ENCODE data around the gene SSX3.
"Not testable (repeated sequence)": the region's sequence is repeated elsewhere in the genome, so short reads cannot be mapped to it uniquely, and the experiment has no call there.

The SSX3 gene, protein sequence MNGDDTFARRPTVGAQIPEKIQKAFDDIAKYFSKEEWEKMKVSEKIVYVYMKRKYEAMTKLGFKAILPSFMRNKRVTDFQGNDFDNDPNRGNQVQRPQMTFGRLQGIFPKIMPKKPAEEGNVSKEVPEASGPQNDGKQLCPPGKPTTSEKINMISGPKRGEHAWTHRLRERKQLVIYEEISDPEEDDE

DNA sequence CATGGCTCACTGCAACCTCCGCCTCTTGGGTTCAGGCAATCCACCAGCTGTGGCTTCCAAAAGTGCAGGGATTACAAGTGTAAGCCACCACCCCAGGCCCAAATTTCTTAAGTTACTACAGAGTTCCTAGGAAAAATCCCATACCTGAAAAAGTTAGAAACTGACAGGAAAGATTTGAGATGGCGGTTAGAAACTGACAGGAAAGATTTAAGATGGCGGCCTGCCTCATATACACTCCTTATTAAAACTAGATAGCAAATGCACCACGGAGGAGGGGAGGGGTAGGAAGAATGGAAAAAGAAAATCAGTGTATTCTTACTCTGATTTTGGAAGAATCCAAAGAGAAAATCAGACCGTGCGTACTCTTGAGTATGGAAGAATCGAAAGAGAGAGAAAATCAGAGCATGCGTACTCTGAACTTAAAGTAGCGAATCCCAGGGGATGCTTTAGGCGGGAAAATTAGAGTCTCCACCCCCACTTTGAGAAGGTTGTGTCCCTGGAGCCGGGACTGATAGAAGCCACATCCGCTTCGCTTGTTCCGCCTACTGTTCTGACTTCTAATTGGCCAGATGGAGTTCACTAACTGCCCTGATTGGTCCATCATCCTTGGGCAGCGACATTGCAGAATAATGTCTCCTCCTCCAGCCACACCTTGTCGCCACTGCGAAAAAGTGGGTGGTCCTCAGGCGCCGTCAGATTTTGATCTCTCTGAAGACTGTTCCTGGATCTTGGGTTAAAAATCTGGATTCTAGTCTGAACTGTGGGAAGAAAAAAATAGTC lies at the start of gene SSX3:
SSX3 (minus strand) TSS at position 389 of the 780 bp plus-strand sequence. CDS start 1,454 bp downstream, outside the sequence.
- not testable (repeated sequence) for DNase-seq (ENCODE audit: extremely low read depth in 1 of 2, low read depth in 1 of 2)

DNA sequence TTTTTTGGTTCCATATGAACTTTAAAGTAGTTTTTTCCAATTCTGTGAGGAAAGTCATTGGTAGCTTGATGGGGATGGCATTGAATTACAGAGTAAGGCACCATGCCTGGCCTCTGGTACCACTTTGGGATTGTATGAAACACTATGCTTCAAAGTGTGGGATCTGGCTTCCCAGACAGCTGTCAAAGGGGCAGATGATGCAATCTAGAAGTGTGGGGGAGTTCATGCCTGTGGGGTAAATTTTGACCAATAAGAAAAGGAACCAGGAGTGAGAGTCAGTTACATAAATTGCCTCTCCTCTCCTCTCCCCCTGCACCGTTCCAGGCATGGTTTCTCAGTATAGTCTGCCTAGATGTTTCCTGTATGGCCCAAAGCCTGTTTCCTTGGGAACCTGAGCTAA lies 41.3 kb upstream of the SSX3 start:
- not testable (repeated sequence) for DNase-seq (ENCODE audit: extremely low read depth in 1 of 2, low read depth in 1 of 2)

DNA sequence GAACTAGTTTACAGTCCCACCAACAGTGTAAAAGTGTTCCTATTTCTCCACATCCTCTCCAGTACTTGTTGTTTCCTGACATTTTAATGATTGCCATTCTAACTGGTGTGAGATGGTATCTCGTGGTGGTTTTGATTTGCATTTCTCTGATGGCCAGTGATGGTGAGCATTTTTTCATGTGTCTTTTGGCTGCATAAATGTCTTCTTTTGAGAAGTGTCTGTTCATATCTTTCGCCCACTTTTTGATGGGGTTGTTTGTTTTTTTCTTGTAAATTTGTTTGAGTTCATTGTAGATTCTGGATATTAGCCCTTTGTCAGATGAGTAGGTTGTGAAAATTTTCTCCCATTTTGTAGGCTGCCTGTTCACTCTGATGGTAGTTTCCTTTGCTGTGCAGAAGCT lies 40.4 kb upstream of the SSX3 start:
- not testable (repeated sequence) for DNase-seq (ENCODE audit: extremely low read depth in 1 of 2, low read depth in 1 of 2)

DNA sequence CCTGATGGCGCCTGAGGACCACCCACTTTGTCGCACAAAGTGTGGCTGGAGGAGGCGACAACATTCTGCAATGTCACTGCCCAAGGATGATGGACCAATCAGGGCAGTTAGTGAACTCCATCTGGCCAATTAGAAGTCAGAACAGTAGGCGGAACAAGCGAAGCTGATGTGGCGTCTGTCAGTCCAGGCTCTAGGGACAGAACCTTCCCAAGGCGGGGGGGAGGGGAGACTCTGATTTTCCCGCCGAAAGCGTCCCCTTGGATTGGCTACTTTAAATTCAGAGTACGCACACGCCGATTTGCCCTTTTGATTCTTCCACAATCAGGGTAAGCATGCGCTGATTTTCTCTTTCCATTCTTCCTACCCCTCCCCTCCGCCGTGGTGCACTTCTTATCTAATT lies 26.7 kb upstream of the SSX3 start, which contains the start of gene SSX4:
SSX4 (plus strand) TSS at position 301 of the 400 bp plus-strand sequence. CDS start 515 bp downstream, outside the sequence.
- not testable (repeated sequence) for DNase-seq (ENCODE audit: extremely low read depth in 1 of 2, low read depth in 1 of 2)

DNA sequence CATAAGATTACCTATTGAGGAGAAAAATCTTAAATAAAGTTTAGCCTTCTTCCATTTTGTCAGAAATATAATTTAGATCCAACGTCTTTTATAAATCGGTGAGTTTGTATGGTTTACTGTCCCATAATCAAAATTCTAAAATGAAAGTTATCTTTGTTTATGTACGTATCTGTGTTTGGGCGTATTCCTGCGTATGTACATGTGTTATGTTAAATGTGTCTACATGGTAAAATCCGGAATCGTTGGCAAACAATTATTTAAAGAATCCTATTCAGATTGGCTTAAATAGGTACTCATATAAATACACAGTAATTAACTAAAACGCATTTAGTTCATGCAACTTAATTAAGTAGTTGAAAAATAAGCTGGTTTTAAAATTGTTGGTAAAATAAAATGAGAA lies 13.9 kb upstream of the SSX3 start:
- not testable (repeated sequence) for DNase-seq (ENCODE audit: extremely low read depth in 1 of 2, low read depth in 1 of 2)

DNA sequence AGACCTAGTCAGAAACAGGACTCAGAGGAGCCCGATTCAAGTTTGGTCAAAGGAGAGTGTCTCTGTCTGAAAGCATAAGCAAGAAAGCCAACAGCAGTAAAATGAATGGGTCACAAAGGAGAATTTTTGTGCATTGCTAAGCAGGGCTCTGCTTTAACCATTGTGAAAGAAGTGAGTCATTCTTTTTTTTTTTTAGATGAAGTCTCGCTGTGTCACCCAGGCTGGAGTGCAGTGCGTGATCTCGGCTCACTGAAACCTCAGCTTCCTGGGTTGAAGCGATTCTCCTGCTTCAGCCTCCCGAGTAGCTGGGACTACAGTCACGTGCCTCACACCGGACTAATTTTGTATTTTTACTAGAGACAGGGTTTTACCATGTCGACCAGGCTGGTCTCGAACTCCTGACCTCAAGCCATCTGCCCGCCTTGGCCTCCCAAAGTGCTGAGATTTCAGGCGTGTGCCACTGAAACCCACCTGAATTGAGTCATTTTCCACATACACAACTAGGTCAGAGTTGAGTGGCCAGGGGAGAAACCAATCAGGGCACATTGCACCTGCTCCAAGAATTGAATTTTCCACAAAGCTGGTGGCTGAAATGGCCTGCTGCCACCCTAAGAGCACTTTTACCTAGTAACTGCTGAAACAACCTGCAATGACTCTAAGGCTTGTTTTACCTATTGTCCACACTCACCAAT lies 11.4 kb upstream of the SSX3 start:
- DNase-seq (ENCODE audit: extremely low read depth in 1 of 2, low read depth in 1 of 2), result not testable (repeated sequence)

DNA sequence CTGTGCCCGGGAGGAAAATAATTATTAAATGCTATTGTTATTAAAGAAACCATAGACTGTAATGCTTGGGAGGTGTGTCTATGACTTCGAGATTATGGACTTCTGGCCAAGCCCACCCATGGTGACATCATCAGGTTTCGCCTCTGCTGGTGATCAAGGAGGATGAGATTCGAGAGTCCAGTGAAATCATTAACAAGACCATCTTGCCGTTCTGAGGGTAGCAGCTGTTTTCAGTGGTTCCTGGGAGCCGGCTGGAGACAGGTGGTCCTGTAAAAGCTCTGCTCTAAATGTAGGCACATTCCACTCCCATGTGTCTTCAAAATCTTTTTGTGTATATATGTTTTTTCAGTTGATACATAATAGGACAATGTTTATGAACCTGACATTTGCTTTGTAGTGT lies 2.8 kb upstream of the SSX3 start:
- not testable (repeated sequence) for DNase-seq (ENCODE audit: extremely low read depth in 1 of 2, low read depth in 1 of 2)

DNA sequence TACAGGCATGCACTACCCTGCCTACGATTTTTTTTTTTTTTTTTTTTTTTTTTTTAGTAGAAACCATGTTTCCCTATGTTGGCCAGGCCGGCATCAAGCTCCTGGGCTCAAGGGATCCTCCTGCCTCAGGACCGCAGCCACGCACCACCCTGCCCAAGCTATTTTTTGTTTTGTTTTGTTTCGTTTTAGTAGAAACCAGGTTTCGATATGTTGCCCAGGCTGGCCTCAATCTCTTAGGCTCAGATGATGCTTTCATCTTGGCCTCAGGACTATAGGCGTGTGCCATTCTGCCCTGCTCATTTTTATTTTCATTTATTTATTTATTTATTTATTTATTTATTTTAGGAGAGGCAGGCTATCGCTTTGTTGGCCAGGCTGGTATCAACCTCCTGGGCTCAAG lies 1.2 kb upstream of the SSX3 start:
- no peak for DNase-seq (ENCODE audit: extremely low read depth in 1 of 2, low read depth in 1 of 2)

DNA sequence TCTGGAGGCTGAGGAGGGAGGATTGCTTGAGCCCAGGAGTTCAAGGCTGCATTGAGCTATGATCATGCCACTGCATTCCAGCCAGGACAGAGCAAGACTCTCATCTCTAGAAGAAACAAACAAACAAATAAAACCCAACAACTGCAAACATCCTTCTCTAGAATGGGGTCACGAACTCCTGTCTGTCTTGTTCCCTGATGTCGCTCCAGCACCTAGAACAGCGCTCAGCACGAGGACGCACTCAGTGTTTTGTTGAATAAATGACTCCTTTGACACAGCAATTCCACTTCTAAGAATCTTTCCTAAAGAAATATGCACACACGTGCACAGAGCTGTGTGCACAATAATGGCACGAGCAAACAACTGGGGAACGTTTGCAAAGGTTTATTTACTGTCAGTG lies 10.4 kb downstream of the SSX3 start:
- DNase-seq (ENCODE audit: extremely low read depth in 1 of 2, low read depth in 1 of 2), result not testable (repeated sequence)

DNA sequence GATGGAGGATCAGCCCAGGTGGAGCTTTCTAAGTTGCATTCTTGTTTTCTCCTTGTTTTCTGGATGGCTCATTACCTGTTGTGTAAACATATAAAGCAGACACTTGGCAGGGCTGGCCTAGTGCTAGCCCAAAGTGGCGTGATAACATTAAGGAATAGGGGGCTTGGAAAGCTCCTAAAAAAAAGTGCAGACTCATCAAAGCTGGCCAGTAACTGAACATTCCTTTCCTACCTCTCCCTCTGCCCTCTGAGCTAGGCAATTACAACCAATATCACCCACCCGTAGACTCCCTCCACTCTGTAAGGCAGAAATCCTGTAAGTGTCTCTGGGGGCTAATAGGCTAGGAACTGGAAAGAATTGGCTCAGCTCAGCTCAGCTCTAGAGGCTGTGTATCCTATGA lies 42.5 kb downstream of the SSX3 start:
- DNase-seq (ENCODE audit: extremely low read depth in 1 of 2, low read depth in 1 of 2), result not testable (repeated sequence)

DNA sequence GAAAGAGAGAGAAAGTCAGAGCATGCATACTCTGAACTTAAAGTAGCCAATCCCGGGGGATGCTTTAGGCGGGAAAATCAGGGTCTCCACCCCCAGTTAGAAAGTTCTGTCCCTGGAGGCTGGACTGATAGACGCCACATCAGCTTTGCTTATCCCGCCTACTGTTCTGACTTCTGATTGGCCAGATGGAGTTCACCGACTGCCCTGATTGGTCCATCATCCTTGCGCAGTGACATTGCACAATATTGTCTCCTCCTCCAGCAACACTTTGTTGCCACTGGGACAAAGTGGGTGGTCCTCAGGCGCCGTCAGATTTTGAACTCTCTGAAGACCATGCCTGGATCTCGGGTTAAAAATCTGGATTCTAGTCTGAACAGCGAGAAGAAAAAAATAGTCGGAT lies 50.3 kb downstream of the SSX3 start:
- DNase-seq (ENCODE audit: extremely low read depth in 1 of 2, low read depth in 1 of 2), result no peak

Data from stimulated activated CD8-positive, alpha-beta memory T cell treated with anti-CD3 and anti-CD28 coated beads, Interleukin-7, amount 100 ng/mL, for 48 hours (primary cell).